H1 (cell line): ENCODE measurements around the gene PARP1.

Experiments used
- EGR1 ChIP-seq: IDR thresholded peaks from 2 replicates; pipeline ENCODE4 v1.6.1; 2011; ENCODE audit warnings: low read depth, low read length, borderline replicate concordance
- JUN ChIP-seq: IDR thresholded peaks from 2 replicates; pipeline ENCODE4 v1.6.1; 2011; ENCODE audit warnings: low read depth, mild to moderate bottlenecking, improper control_type of control experiment, low read length
- JUND ChIP-seq: IDR thresholded peaks from 2 replicates; pipeline ENCODE4 v1.6.1; 2011; ENCODE audit warnings: mild to moderate bottlenecking, improper control_type of control experiment, low read length
- POLR2A ChIP-seq, 2 experiments: IDR thresholded peaks; 1 replicate in 1 of 2; 2 replicates in 1 of 2; pipeline ENCODE4 v1.6.1; 2011; ENCODE audit warnings: low read depth in 2 of 2, low read length in 2 of 2, mild to moderate bottlenecking in 2 of 2; ENCODE audit errors: control extremely low read depth in 1 of 2
- POLR2AphosphoS5 ChIP-seq: IDR thresholded peaks from 2 replicates; pipeline ENCODE4 v1.6.1; 2011; ENCODE audit warnings: low read depth, low read length
- RXRA ChIP-seq: IDR thresholded peaks from 2 replicates; pipeline ENCODE4 v1.6.1; 2011; ENCODE audit warnings: low read depth, mild to moderate bottlenecking, low read length, moderate library complexity; ENCODE audit not compliant: insufficient read depth
- TAF1 ChIP-seq: IDR thresholded peaks from 2 replicates; pipeline ENCODE4 v1.6.1; 2011; ENCODE audit warnings: mild to moderate bottlenecking, low read depth, low read length
- TEAD4 ChIP-seq: IDR thresholded peaks from 2 replicates; pipeline ENCODE4 v1.6.1; 2012; ENCODE audit warnings: low read depth, low read length, inconsistent platforms, mixed read lengths
- TF ChIP-seq, protein P1 (sequence below), 3 experiments: IDR thresholded peaks; 1 replicate in 2 of 3; 2 replicates in 1 of 3; pipeline versions ENCODE4 v1.5.1 to v1.6.1; 2011; ENCODE audit warnings: low read length in 3 of 3, mild to moderate bottlenecking in 3 of 3, inconsistent platforms in 2 of 3, low read depth in 1 of 3, moderate library complexity in 1 of 3; ENCODE audit not compliant: insufficient read depth in 1 of 3; ENCODE audit errors: control extremely low read depth in 1 of 3

- TF ChIP-seq POLR2AphosphoS5 (no peak; the same call in 1 of the 2 replicates), EGR1 (no peak), TEAD4 (no peak), JUND (no peak), JUN (no peak), POLR2A (IDR thresholded peaks at IDR 0.05; ENCODE audit: control extremely low read depth in 1 of 2, low read depth in 2 of 2, low read length in 2 of 2) (peak in 1 of 2 experiments; percentile 26; a peak in 1 of 3 replicates), TAF1 (peak; percentile 57), RXRA (no peak)
- TF ChIP-seq, protein P1, sequence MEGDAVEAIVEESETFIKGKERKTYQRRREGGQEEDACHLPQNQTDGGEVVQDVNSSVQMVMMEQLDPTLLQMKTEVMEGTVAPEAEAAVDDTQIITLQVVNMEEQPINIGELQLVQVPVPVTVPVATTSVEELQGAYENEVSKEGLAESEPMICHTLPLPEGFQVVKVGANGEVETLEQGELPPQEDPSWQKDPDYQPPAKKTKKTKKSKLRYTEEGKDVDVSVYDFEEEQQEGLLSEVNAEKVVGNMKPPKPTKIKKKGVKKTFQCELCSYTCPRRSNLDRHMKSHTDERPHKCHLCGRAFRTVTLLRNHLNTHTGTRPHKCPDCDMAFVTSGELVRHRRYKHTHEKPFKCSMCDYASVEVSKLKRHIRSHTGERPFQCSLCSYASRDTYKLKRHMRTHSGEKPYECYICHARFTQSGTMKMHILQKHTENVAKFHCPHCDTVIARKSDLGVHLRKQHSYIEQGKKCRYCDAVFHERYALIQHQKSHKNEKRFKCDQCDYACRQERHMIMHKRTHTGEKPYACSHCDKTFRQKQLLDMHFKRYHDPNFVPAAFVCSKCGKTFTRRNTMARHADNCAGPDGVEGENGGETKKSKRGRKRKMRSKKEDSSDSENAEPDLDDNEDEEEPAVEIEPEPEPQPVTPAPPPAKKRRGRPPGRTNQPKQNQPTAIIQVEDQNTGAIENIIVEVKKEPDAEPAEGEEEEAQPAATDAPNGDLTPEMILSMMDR (IDR thresholded peaks at IDR 0.05; ENCODE audit: control extremely low read depth in 1 of 3, insufficient read depth in 1 of 3, low read depth in 1 of 3, low read length in 3 of 3) = no peak
These were observed 3.0 kb downstream of the PARP1 start for GRCh38 chr1:226404904-226405222.
